Epithelial cell of esophagus (primary cell): ENCODE measurements around the gene PDLIM1.

Source experiments
- DNase-seq: peaks from one replicate; pipeline ENCODE4 v3.0.0; 2010; ENCODE audit warnings: low read depth
- H3K4me3 ChIP-seq: 2 replicates; pipeline ENCODE4 v1.5.1; 2011; ENCODE audit warnings: mild to moderate bottlenecking, low read length, control low read depth
- TF ChIP-seq, protein P1 (sequence below): IDR thresholded peaks from 2 replicates; pipeline ENCODE4 v1.5.1; 2011; ENCODE audit warnings: low read depth, mild to moderate bottlenecking, low read length, control low read depth, inconsistent platforms; ENCODE audit not compliant: insufficient read depth; ENCODE audit errors: missing control alignments

Gene PDLIM1

DNA sequence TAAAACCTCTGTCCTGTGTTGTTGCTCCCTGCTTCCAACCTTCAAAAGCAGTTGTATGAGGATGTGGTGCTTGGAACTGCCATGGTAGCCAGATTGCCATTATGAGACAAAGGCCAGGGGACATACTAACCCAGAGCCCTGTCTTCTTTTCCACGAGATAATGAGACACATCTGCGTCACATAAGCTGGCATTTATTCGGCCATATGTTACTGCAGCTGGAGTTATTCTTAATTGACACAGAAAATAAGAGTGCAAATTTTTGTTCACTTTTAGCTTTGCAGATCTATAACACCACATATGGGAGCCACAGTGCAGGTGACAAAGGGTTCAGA, 15.5 kb upstream of the PDLIM1 start:
- DNase-seq: no peak
- TF ChIP-seq, protein P1, sequence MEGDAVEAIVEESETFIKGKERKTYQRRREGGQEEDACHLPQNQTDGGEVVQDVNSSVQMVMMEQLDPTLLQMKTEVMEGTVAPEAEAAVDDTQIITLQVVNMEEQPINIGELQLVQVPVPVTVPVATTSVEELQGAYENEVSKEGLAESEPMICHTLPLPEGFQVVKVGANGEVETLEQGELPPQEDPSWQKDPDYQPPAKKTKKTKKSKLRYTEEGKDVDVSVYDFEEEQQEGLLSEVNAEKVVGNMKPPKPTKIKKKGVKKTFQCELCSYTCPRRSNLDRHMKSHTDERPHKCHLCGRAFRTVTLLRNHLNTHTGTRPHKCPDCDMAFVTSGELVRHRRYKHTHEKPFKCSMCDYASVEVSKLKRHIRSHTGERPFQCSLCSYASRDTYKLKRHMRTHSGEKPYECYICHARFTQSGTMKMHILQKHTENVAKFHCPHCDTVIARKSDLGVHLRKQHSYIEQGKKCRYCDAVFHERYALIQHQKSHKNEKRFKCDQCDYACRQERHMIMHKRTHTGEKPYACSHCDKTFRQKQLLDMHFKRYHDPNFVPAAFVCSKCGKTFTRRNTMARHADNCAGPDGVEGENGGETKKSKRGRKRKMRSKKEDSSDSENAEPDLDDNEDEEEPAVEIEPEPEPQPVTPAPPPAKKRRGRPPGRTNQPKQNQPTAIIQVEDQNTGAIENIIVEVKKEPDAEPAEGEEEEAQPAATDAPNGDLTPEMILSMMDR: no peak
- no peak overlapping the region for H3K4me3 ChIP-seq

DNA sequence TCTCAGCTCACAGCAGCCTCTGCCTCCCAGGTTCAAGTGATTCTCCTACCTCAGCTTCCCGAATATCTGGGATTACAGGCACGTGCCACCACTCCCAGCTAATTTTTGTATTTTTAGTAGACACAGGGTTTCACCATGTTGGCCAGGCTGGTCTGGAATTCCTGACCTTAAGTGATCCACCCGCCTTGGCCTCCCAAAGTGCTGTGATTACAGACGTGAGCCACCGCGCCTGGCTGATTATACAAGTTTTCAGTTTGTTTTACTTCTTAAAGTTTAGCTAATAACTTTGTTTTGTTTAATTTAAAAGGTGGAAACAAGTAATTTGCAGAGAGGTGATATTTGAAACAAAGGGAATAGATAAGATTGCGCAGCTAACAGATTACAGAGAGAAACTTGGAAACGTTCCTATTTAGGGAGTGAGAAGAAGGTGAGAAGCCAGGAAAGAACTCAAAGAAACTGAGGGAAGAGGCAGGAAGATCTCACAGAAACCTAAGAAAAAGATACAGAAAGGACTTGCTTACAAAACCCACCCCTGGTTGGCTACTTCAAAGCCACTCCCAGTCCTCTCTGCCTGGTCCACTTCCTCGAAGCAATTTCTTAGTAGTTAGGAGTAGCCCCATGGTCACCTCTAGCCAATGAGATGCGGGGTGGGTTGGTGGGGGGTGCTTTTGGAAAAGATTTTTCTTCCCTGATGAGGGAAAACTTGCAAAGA, 15.0 kb upstream of the PDLIM1 start:
- H3K4me3 ChIP-seq: no peak overlapping the region
- TF ChIP-seq, protein P1: no peak
- DNase-seq: no peak

DNA sequence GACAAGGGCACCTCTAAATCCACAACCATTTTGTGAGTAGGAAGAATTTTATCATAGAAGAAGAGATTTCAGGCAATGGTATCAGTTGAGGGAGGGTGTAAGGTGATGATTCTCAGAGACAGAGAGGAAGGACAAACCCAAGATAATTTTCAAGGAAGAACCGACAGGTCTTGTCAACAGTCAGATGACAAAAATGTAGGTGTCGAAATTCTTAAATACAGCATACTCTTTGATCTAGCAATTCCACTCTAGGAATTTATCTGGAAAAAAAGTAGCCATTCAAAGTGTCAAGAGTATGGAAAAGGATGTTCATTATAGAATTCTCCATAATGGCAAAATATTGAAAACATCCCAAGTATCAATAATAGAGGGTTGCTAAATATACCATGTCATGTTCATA, 14.2 kb upstream of the PDLIM1 start:
- DNase-seq: peak; percentile 47
- TF ChIP-seq, protein P1: no peak
- no peak overlapping the region for H3K4me3 ChIP-seq

DNA sequence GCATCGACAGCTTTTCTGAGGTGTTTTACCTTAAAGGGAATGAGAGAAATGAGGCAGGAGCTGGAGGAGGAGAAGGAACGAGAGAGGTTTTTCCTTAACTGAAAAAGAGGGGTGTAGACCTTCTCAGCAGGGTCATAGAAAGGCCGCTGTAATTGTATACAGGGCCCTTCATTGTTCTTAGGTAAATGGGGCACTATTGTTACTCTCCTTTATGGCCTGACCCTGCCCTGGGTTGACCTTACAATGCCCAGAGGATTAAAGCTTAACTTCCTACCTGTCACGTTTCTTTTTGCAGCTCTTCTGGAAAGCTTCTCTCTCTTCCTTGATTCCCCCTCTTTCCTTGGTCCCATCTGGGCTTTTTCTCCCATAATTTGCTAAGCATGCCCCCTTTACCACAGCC, 13.7 kb upstream of the PDLIM1 start:
- DNase-seq: no peak

DNA sequence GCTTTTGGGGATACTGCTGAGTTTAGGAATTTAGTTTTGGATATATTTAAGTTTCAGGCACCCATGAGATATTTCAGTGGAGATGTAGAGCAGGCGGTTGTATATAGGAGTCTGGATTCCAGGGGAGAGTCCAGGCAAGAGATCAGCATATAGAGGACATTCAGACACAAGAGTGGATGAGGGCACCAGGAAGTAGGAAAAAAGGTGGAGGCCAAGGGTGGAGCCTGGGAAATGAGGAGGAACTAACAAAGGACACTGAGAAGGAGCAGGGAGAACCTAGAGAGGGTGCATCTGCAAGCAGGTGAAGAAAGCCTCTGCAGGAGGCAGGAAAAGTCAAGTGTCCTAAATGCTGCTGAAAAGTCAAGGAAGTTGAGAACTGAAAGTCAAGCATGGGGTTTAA, 13.1 kb upstream of the PDLIM1 start:
- DNase-seq: no peak
- TF ChIP-seq, protein P1: no peak
- no peak overlapping the region for H3K4me3 ChIP-seq

More for the DNA sequence above, 13.7 kb upstream of the PDLIM1 start:
- no peak overlapping the region for H3K4me3 ChIP-seq
- TF ChIP-seq, protein P1: no peak

DNA sequence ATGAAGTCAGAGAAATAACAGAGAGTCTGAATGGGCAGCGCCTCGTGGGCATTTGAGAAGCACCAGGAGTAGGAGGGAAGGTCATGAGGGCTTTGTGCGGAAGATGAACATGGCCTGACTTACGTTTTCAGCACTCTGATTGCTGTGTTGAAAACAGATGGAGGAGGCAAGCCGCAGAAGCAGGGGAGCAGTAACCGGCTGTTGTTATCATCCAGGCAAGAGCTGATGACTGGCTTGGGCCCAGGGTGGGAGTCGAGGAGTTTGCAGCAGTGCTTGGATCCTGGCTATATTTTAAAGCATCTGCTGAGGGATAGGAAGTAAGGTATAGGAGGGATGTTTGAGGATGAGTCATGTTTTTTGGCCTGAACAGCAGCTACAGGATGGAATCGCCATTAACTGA, 12.7 kb upstream of the PDLIM1 start:
- no peak for DNase-seq
- TF ChIP-seq, protein P1: no peak
- no peak overlapping the region for H3K4me3 ChIP-seq

DNA sequence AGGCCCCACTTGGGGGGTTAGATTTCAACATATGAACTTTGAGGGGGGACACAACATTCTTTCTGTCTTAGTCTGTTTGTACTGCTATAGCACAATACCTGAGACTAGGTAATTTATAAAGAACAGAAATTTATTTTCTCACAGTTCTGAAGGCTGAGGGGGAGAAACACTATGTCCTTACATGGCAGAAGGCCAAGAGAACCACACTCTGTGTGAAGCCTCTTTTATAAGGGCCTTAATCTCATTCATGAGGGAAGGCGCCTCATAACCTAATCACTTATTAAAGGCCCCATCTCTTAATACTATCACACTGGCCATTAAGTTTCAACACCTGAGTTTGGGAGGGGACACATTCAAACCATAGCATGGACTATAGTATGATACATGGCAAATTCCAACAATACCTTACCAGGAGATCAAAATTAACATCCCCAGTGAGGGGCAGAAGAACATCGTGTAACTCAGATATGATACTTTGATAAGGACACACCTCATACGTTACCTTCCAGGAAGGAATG, 9.3 kb upstream of the PDLIM1 start:
- TF ChIP-seq, protein P1: no peak
- no peak for DNase-seq

More for the DNA sequence above, 9.3 kb upstream of the PDLIM1 start:
- no peak overlapping the region for H3K4me3 ChIP-seq
